ENCODE results near the gene PPP4C.

The PPP4C gene

GRCh38 chr16:30065102-30065942, 10.5 kb upstream of the PPP4C start, which contains the start of gene ALDOA:
ALDOA (plus strand) TSS chr16:30065760; CDS start chr16:30066898, 1,138 bp downstream.
- no peak for TF ChIP-seq GATA1 (IDR thresholded peaks at IDR 0.05; ENCODE audit: low read depth, low read length)
- peak; percentile 95 for TF ChIP-seq POLR2A (IDR thresholded peaks at IDR 0.05; ENCODE audit: low read length)
- DNase-seq, result peak; percentile 96 to 98

GRCh38 chr16:30065943-30066760, 9.6 kb upstream of the PPP4C start:
- peak; percentile 78 to 84 for DNase-seq
- TF ChIP-seq GATA1 (IDR thresholded peaks at IDR 0.05; ENCODE audit: low read depth, low read length) (no peak), POLR2A (IDR thresholded peaks at IDR 0.05; ENCODE audit: low read length) (peak; percentile 36)

GRCh38 chr16:30066761-30067583, 8.8 kb upstream of the PPP4C start:
- TF ChIP-seq GATA1 (IDR thresholded peaks at IDR 0.05; ENCODE audit: low read depth, low read length), result no peak
- no peak for TF ChIP-seq POLR2A (IDR thresholded peaks at IDR 0.05; ENCODE audit: low read length)
- no peak for DNase-seq

DNA sequence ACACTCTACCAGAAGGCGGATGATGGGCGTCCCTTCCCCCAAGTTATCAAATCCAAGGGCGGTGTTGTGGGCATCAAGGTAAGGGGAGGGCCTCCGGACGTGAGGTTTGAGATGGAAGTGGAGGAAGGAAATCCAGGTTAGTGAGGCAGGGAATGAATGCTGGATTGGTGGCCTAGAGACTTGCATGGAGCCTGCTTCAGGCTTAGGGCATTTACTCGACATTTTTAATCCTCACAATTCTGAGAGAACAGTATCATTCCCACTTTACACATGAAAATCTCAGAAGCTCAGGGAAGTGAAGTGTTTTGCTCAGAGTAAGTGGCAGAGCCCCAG, 8.2 kb upstream of the PPP4C start:
- TF ChIP-seq GATA1 (IDR thresholded peaks at IDR 0.05; ENCODE audit: low read depth, low read length) (no peak), POLR2A (IDR thresholded peaks at IDR 0.05; ENCODE audit: low read length) (no peak)
- DNase-seq, result no peak

DNA sequence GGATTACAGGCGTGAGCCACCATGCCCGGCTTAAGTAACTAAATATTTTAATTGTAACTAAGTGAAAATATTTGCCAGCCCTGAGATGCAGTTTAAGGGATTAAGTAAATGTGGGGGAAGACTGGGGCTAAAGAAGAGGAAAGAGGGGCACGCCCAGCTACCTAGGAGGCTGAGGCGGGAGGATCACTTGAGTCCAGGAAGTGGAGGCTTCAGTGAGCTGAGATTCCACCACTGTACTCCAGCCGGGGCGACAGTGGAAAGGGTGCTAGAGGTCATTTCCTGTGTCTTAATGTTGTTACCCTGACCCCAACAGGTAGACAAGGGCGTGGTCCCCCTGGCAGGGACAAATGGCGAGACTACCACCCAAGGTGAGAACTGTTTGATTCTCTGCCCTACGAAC, 7.5 kb upstream of the PPP4C start:
- TF ChIP-seq GATA1 (IDR thresholded peaks at IDR 0.05; ENCODE audit: low read depth, low read length) (no peak), POLR2A (IDR thresholded peaks at IDR 0.05; ENCODE audit: low read length) (no peak)
- no peak for DNase-seq

DNA sequence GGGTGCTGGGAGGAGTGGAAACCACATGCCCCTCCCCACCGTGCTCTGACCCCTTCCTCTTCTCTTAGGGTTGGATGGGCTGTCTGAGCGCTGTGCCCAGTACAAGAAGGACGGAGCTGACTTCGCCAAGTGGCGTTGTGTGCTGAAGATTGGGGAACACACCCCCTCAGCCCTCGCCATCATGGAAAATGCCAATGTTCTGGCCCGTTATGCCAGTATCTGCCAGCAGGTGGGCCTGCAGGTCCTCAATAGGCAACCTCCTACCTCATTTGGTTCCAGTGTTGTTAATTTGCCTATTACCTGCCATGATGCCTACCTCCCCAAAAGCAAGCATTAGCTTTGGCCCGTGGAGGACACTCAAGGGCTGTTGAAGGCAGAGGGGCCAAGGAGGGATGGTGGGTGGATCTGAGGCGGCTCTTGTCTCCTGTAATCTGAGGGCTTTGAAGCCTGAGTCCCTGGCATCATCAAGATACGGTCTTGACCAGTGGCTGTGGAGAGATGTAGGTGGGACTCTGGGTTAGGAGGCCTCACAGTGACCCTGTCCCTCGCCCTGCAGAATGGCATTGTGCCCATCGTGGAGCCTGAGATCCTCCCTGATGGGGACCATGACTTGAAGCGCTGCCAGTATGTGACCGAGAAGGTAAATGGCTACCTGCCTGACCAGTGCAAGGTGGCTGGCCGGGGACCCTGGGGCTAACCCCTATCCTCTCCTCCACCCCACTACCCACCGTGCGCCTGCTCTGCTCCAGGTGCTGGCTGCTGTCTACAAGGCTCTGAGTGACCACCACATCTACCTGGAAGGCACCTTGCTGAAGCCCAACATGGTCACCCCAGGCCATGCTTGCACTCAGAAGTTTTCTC, 6.8 kb upstream of the PPP4C start:
- TF ChIP-seq POLR2A (IDR thresholded peaks at IDR 0.05; ENCODE audit: low read length) (no peak), GATA1 (IDR thresholded peaks at IDR 0.05; ENCODE audit: low read depth, low read length) (no peak)
- DNase-seq, result peak in 1 of 2 experiments; percentile 65

DNA sequence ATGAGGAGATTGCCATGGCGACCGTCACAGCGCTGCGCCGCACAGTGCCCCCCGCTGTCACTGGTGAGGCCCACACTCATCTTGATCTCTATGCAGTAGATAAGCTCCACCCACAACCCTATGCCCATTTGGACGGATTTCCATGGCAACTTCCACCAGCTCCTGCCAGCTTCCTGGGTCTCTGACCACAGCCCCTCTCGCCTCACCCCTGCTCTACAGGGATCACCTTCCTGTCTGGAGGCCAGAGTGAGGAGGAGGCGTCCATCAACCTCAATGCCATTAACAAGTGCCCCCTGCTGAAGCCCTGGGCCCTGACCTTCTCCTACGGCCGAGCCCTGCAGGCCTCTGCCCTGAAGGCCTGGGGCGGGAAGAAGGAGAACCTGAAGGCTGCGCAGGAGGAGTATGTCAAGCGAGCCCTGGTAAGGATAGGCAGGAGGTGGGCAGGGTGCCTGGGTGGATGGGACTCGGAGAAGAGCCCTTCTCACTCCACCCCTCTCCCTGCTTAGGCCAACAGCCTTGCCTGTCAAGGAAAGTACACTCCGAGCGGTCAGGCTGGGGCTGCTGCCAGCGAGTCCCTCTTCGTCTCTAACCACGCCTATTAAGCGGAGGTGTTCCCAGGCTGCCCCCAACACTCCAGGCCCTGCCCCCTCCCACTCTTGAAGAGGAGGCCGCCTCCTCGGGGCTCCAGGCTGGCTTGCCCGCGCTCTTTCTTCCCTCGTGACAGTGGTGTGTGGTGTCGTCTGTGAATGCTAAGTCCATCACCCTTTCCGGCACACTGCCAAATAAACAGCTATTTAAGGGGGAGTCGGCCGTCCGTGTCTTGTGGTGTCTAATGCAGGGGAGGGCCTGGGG, 6.0 kb upstream of the PPP4C start:
- TF ChIP-seq GATA1 (IDR thresholded peaks at IDR 0.05; ENCODE audit: low read depth, low read length) (no peak), POLR2A (IDR thresholded peaks at IDR 0.05; ENCODE audit: low read length) (no peak)
- DNase-seq, result no peak

- TF ChIP-seq POLR2A (IDR thresholded peaks at IDR 0.05; ENCODE audit: low read length) (no peak), GATA1 (IDR thresholded peaks at IDR 0.05; ENCODE audit: low read depth, low read length) (no peak)
- no peak for DNase-seq
These were observed 5.3 kb upstream of the PPP4C start for GRCh38 chr16:30070490-30070889.

GRCh38 chr16:30076276-30076791, 540 bp downstream of the PPP4C start:
- TF ChIP-seq POLR2A (IDR thresholded peaks at IDR 0.05; ENCODE audit: low read length), result no peak
- TF ChIP-seq GATA1 (IDR thresholded peaks at IDR 0.05; ENCODE audit: low read depth, low read length), result no peak
- peak in 1 of 2 experiments; percentile 73 for DNase-seq

DNA sequence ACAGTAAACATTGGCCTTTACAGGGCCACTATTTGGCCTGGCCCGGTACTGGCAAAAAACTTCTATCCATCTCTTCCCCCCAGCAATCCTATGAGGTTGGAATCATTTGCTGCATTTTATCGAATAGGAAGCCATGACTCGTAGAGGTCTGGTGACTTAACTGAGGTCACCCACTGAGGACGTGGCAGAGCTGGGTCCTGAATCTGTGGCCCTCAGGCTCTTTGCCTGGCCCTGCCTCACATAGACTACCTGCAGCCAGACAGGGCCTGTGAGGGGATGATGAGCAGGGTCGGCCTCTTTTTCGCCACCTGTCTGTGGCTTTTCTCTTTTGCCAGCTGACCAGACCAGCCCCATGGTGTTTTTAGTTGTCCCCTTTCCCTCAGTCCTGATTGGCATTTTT, 1.9 kb downstream of the PPP4C start:
- DNase-seq, result no peak
- TF ChIP-seq GATA1 (IDR thresholded peaks at IDR 0.05; ENCODE audit: low read depth, low read length), result no peak
- TF ChIP-seq POLR2A (IDR thresholded peaks at IDR 0.05; ENCODE audit: low read length), result no peak

DNA sequence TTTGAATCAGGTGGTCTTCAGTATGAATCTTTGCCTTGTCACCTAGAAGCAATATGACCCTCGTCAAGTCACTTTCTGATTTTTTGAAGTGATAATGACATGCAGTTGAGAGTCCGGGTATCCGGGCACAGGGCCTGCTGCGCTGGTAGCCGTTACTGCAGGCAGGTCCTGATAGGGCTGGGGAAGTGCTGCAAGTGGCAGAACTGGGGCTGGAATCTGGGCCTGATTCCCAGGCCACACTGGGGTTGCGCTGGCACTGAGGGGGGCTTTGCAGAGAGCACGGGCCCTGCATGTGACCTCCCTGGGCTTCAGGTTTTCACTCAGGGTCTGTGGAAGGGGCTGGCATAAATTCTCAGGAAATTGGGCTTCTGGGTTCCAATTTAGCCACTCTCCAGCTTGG, 3.0 kb downstream of the PPP4C start:
- no peak for DNase-seq
- TF ChIP-seq POLR2A (IDR thresholded peaks at IDR 0.05; ENCODE audit: low read length) (no peak), GATA1 (IDR thresholded peaks at IDR 0.05; ENCODE audit: low read depth, low read length) (no peak)

- no peak for DNase-seq
- TF ChIP-seq POLR2A (IDR thresholded peaks at IDR 0.05; ENCODE audit: low read length) (no peak), GATA1 (IDR thresholded peaks at IDR 0.05; ENCODE audit: low read depth, low read length) (no peak)
These were observed 3.7 kb downstream of the PPP4C start for GRCh38 chr16:30079480-30079879.

Measured in erythroblast (primary cell).